Measurements from ENCODE around the gene ZNF518B. TPM values are rescaled to one million over a fixed set of nuclear protein-coding genes. Genes with fewer than 3 reads are reported as not detected.
A peak's percentile ranks its signal among the peaks of the same experiment; 100 is the strongest.

Gene ZNF518B
- total RNA-seq, 1 donor from 2014 or later = 21.4 TPM

DNA sequence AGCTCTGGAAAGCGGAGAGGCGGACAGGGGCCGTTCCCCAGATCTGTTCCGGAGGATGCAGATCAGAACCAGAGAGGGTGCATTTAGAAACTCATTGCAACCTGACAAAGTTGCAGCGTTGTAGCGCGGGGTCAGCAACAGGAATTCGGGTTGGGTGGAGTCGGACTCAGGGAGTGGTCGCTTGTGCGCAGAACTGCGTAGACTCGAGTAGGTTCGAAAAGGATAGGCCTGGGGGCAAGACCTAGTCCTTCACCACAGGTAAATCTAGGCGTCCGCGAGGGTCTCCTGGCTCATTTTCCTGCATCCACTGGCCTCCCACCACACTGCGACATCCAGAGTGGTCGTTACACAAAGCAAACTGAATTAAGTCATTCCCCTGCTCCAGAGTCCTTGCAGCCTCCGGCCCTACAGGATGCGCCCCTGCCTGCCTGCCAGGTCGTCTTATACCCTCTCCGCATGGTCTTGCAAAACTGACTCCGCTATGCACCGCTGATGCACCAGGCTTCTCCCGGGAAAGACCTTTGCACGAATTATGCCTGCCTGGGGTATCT lies 4.7 kb upstream of the ZNF518B start:
- H3K27ac ChIP-seq = no peak overlapping the region
- no peak for TF ChIP-seq CTCF (IDR thresholded peaks at IDR 0.05)
- peaks cover 31% of the 10 kb centered on the region for H3K27me3 ChIP-seq (ENCODE audit: low read depth)
- no peaks in the 10 kb centered on the region for H3K9me3 ChIP-seq
- DNase-seq (no peak), ATAC-seq (no peak)
- H3K4me3 ChIP-seq = peak overlapping the region; percentile 38
- H3K4me1 ChIP-seq = peaks cover 14% of the 10 kb centered on the region
- no peaks in the 10 kb centered on the region for H3K36me3 ChIP-seq
- intact Hi-C loops (cut with DNase I) = no loop called here

DNA sequence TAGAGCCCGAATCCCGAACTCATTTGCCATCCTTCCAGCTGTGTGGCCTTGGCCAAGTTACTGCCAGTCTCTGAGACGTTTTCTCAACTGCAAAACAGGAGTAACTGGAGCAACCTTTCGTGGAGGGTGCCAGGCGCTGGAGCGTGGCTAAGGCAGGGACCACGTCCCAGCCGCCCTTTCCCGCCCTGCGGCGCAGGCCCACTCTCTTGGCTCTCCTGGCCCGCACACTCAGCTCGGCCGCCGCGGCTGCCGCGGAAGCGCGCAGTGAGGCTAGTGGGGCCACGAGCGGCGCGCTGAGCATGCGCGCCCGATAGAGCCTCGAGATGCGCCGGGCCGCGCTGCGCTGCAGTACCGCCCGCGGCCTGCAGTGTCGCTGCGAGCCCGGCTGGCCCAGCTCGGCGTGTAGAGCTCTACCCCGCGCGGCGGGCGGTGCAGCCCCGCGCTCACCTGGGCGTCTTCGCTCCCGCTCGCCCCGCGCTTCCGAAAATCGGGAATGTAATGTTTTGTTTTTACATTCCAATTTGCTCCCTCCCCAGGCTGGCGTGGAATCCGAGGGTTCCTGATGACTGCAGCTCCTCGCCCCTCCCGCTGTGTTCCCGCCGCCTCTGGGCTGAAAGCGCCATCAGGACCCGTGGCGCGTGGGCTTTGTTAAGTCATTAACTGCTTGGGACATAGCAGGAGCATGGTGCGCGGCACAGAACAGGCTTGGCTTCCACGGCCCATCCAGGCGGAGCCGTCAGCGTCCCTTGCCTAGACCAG lies 4.0 kb upstream of the ZNF518B start:
- intact Hi-C loops (cut with DNase I) = no loop called here
- Histone ChIP-seq H3K4me1 (peaks cover 17% of the 10 kb centered on the region), H3K4me3 (peak overlapping the region; percentile 38), H3K27ac (no peak overlapping the region), H3K9me3 (no peaks in the 10 kb centered on the region), H3K36me3 (no peaks in the 10 kb centered on the region), H3K27me3 (ENCODE audit: low read depth) (peaks cover 31% of the 10 kb centered on the region)
- DNase-seq (peak; percentile 82), ATAC-seq (peak; percentile 91 to 95)
- TF ChIP-seq CTCF (IDR thresholded peaks at IDR 0.05) = peak; percentile 97

GRCh38 chr4:10460313-10461047 lies 3.3 kb upstream of the ZNF518B start:
- no peaks in the 10 kb centered on the region for H3K9me3 ChIP-seq
- intact Hi-C loops (cut with DNase I) = no loop called here
- ATAC-seq = no peak
- H3K4me3 ChIP-seq = peak overlapping the region; percentile 38
- no peak for TF ChIP-seq CTCF (IDR thresholded peaks at IDR 0.05)
- DNase-seq = no peak
- no peaks in the 10 kb centered on the region for H3K36me3 ChIP-seq
- peaks cover 31% of the 10 kb centered on the region for H3K27me3 ChIP-seq (ENCODE audit: low read depth)
- no peak overlapping the region for H3K27ac ChIP-seq
- peaks cover 25% of the 10 kb centered on the region for H3K4me1 ChIP-seq

DNA sequence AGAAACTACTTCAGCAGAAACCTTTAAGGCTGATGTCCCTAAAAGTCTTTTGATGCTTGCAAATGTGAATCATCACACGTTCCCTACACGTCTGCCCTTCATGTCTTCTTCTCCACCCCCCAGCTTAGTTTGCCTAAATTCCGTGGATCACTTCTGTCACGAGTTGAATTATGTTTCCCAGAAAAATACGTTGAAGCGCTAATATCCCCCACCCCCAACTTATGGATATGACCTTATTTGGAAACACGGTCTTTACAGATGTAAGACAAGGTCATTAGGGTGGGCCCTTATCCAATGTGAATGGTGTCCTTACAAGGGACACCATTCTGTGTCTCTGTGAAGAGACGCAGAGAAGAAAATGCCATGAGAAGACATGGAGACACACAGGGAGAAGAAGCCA lies 2.1 kb upstream of the ZNF518B start:
- H3K4me3 ChIP-seq = no peak overlapping the region
- no peaks in the 10 kb centered on the region for H3K9me3 ChIP-seq
- ATAC-seq = no peak
- H3K27ac ChIP-seq = no peak overlapping the region
- H3K27me3 ChIP-seq (ENCODE audit: low read depth) = peaks cover 31% of the 10 kb centered on the region
- TF ChIP-seq CTCF (IDR thresholded peaks at IDR 0.05) = no peak
- DNase-seq = no peak
- H3K4me1 ChIP-seq = peaks cover 25% of the 10 kb centered on the region
- peaks cover 1% of the 10 kb centered on the region for H3K36me3 ChIP-seq
- intact Hi-C loops (cut with DNase I) = no loop called here

DNA sequence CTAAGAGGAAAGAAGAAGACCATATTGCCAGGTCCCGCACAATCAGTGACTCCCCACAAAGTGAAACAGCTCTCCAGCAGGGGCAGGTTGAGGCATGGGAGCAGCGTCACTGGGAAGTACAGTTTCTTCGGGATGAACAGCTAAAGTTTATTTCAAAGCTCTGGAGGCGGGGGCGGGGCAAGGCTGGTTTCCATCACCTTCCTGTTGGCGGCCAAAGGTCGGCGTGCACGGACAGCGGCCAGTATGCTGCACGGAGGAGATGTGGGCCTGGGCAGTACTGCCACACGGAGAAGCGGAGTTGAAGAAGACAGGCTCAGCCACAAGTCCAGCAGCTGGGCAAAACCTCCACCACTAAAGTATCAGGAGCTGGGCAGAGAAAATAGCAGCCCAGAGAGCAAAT lies 951 bp upstream of the ZNF518B start:
- intact Hi-C loops (cut with DNase I) = no loop called here
- no peak for TF ChIP-seq CTCF (IDR thresholded peaks at IDR 0.05)
- Histone ChIP-seq H3K4me1 (peaks cover 25% of the 10 kb centered on the region), H3K27me3 (ENCODE audit: low read depth) (peaks cover 31% of the 10 kb centered on the region), H3K9me3 (no peaks in the 10 kb centered on the region), H3K36me3 (peaks cover 6% of the 10 kb centered on the region), H3K4me3 (peak overlapping the region; percentile 63), H3K27ac (no peak overlapping the region)
- ATAC-seq (no peak), DNase-seq (no peak)

Data from lower lobe of right lung (tissue), 2 donors.